Astrocyte (in vitro differentiated cells and primary cell): Measurements from ENCODE around the gene ZBED1.

Source experiments
- EZH2 ChIP-seq: IDR thresholded peaks from 2 replicates; pipeline ENCODE4 v1.6.1; 2012; ENCODE audit warnings: mild to moderate bottlenecking, low read length, inconsistent platforms; ENCODE audit not compliant: insufficient read depth
- TF ChIP-seq, protein P1 (sequence below): IDR thresholded peaks from 2 replicates; pipeline ENCODE4 v1.5.1; 2011; ENCODE audit warnings: low read depth, mild to moderate bottlenecking, inconsistent platforms, low read length, moderate library complexity; ENCODE audit not compliant: insufficient read depth

GRCh38 chrX:2517055-2517454, 16.3 kb upstream of the ZBED1 start:
- TF ChIP-seq, protein P1, sequence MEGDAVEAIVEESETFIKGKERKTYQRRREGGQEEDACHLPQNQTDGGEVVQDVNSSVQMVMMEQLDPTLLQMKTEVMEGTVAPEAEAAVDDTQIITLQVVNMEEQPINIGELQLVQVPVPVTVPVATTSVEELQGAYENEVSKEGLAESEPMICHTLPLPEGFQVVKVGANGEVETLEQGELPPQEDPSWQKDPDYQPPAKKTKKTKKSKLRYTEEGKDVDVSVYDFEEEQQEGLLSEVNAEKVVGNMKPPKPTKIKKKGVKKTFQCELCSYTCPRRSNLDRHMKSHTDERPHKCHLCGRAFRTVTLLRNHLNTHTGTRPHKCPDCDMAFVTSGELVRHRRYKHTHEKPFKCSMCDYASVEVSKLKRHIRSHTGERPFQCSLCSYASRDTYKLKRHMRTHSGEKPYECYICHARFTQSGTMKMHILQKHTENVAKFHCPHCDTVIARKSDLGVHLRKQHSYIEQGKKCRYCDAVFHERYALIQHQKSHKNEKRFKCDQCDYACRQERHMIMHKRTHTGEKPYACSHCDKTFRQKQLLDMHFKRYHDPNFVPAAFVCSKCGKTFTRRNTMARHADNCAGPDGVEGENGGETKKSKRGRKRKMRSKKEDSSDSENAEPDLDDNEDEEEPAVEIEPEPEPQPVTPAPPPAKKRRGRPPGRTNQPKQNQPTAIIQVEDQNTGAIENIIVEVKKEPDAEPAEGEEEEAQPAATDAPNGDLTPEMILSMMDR: no peak
- no peak for TF ChIP-seq EZH2
